HEK293T (cell line): Measurements from ENCODE around the gene KIF19.
A peak's percentile ranks its signal among the peaks of the same experiment; 100 is the strongest.

Source experiments
- CTCF ChIA-PET: fragments of 350-600 bp; formaldehyde crosslinking; extraction: SDS; loops from one replicate; lab custom pipeline; 2021; ENCODE audit warnings: antibody characterized with exemption, inconsistent platforms; lab: Yijun Ruan, JAX
- POLR2A ChIA-PET: fragments of 350-600 bp; formaldehyde crosslinking; extraction: SDS; loops from one replicate; lab custom pipeline; 2020; ENCODE audit warnings: antibody characterized with exemption, inconsistent platforms; lab: Yijun Ruan, JAX
- DNase-seq: peaks from one replicate; pipeline ENCODE4 v3.0.0; 2012; ENCODE audit warnings: mixed read lengths; ENCODE audit errors: extremely low spot score
- ARNT ChIP-seq: fragments of 450-650 bp; IDR thresholded peaks from 2 replicates; pipeline ENCODE4 v1.6.1; 2017; ENCODE audit warnings: mild to moderate bottlenecking
- BHLHE40 ChIP-seq: fragments of 450-650 bp; IDR thresholded peaks from 2 replicates; pipeline ENCODE4 v1.6.1; 2016; ENCODE audit warnings: mild to moderate bottlenecking, moderate library complexity, borderline replicate concordance
- CTBP1 ChIP-seq: fragments of 450-650 bp; IDR thresholded peaks from 2 replicates; pipeline ENCODE4 v1.6.1; 2016; ENCODE audit warnings: borderline replicate concordance
- ELF4 ChIP-seq: fragments of 450-650 bp; IDR thresholded peaks from 2 replicates; pipeline ENCODE4 v1.6.1; 2017; ENCODE audit warnings: antibody characterized with exemption
- FOXA1 ChIP-seq: fragments of 450-650 bp; IDR thresholded peaks from 2 replicates; pipeline ENCODE4 v1.6.1; 2016; ENCODE audit warnings: mild to moderate bottlenecking
- FOXK2 ChIP-seq: fragments of 450-650 bp; IDR thresholded peaks from 2 replicates; pipeline ENCODE4 v1.6.1; 2016; ENCODE audit warnings: mild to moderate bottlenecking
- FOXM1 ChIP-seq: fragments of 450-650 bp; IDR thresholded peaks from 2 replicates; pipeline ENCODE4 v1.6.1; 2017; ENCODE audit warnings: mild to moderate bottlenecking, borderline replicate concordance
- HDGF ChIP-seq: fragments of 450-650 bp; IDR thresholded peaks from 2 replicates; pipeline ENCODE4 v1.6.1; 2017; ENCODE audit warnings: antibody characterized with exemption, borderline replicate concordance
- L3MBTL2 ChIP-seq: fragments of 450-650 bp; conservative IDR thresholded peaks from 2 replicates; pipeline ENCODE4 v1.6.1; 2016; ENCODE audit warnings: mild to moderate bottlenecking
- LEF1 ChIP-seq: fragments of 450-650 bp; IDR thresholded peaks from 2 replicates; pipeline ENCODE4 v1.6.1; 2017; ENCODE audit warnings: mild to moderate bottlenecking, borderline replicate concordance
- NFRKB ChIP-seq: fragments of 450-650 bp; IDR thresholded peaks from 2 replicates; pipeline ENCODE4 v1.6.1; 2016; ENCODE audit warnings: mild to moderate bottlenecking, moderate library complexity
- SP1 ChIP-seq: fragments of 450-650 bp; IDR thresholded peaks from 2 replicates; pipeline ENCODE4 v1.6.1; 2017
- SUZ12 ChIP-seq: fragments of 450-650 bp; IDR thresholded peaks from 2 replicates; pipeline ENCODE4 v1.6.1; 2016; ENCODE audit warnings: mild to moderate bottlenecking
- TARDBP ChIP-seq: fragments of 450-650 bp; IDR thresholded peaks from 2 replicates; pipeline ENCODE4 v1.6.1; 2016
- ZNF384 ChIP-seq: fragments of 450-650 bp; IDR thresholded peaks from 2 replicates; pipeline ENCODE4 v1.6.1; 2016
- TF ChIP-seq, protein P1 (sequence below): fragments of 450-650 bp; IDR thresholded peaks from 2 replicates; pipeline ENCODE4 v1.6.1; 2016

The KIF19 gene

DNA sequence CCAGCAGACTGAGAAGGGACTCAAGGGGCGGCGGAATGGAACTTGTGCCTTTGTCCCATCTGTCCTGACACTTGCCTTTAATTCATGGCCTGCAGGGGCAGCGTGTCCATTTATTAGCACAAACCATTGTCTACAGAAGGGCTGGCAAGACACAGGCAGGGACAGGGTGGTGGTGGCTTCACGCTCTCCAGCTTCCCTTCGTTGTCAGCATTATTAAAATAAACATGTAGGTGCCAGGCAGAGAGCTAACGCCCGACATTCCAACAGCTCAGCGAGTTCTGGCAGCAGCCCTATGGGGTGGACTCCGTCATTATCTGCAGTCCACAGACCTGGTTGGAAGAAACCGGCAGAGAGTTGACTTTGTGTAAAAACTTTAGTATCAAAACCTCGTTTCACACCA, 35.7 kb upstream of the KIF19 start:
- ChIA-PET POLR2A (no interaction called here), CTCF (no interaction called here)
- no peak for DNase-seq
- TF ChIP-seq LEF1 = no peak
- TF ChIP-seq FOXA1 = no peak
- no peak for TF ChIP-seq SP1
- TF ChIP-seq FOXK2 = no peak
- TF ChIP-seq ELF4 = no peak
- no peak for TF ChIP-seq L3MBTL2
- no peak for TF ChIP-seq CTBP1
- TF ChIP-seq BHLHE40 = no peak
- TF ChIP-seq, protein P1, sequence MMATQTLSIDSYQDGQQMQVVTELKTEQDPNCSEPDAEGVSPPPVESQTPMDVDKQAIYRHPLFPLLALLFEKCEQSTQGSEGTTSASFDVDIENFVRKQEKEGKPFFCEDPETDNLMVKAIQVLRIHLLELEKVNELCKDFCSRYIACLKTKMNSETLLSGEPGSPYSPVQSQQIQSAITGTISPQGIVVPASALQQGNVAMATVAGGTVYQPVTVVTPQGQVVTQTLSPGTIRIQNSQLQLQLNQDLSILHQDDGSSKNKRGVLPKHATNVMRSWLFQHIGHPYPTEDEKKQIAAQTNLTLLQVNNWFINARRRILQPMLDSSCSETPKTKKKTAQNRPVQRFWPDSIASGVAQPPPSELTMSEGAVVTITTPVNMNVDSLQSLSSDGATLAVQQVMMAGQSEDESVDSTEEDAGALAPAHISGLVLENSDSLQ = no peak
- no peak for TF ChIP-seq HDGF
- no peak for TF ChIP-seq SUZ12
- no peak for TF ChIP-seq ARNT
- TF ChIP-seq ZNF384 = no peak
- no peak for TF ChIP-seq NFRKB
- no peak for TF ChIP-seq FOXM1
- TF ChIP-seq TARDBP = no peak

DNA sequence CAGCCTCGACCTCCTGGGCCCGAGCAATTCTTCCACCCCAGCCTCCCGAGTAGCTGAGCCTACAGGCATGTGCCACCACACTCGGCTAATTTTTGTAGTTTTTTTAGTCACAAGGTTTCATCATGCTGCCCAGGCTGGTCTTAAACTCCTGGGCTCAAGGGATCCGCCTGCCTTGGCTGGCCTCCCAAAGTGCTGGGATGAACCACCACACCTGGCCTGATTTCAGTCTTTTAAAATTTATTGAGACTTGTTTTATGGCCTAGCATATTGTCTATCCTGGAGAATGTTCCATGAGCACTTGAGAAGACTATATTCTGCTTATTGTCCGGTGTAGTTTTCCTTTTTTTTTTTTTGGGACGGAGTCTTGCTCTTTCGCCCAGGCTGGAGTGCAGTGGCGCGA, 33.5 kb upstream of the KIF19 start:
- TF ChIP-seq NFRKB = no peak
- no peak for TF ChIP-seq ARNT
- TF ChIP-seq ELF4 = no peak
- no peak for DNase-seq
- POLR2A ChIA-PET = no interaction called here
- CTCF ChIA-PET = no interaction called here

DNA sequence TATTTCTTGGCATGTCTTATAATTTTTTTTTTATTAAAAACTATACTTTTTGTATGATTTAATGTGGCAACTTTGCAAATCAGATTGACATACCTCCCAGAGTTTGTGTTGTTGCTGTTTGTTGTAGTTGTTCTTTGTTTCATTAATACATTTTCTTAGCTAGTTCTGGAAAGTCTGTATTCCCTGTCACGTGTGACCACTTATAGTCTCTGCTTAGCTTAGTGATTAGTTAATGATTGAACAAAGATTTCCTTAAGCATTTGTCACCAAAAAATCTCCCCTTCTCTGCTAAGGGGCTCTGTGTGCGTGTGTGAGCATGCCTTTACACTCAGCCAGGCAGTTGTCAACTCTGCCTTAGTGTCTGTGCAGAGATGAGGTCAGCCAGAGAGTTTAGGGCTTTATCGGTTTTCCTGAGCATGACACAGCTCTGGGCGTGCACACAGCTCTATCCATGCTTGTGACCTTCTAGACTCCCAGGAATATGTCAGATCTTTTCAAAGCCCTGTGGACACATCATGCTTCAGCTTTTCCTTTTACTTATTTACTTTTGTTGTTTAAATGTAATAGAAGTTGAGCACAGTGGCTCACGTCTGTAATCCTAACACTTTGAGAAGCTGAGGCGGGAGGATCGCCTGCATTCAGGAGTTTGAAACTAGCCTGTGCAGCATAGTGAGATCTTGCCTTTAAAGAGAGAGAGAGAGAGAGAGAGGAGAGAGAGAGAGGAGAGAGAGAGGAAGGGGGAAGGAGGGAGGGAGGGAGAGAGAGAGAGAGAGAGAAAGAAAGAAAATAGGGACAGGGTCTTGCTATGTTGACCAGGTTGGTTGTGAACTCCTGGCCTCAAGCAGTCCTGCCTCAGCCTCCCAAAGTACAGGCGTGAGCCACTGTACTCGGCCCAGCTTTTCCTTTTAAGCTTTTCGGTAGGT, 30.1 kb upstream of the KIF19 start:
- CTCF ChIA-PET = interaction anchor here (0.7 to 2.2 kb wide), 10 partner anchors 11 to 258 kb away, joined by 3 to 12 read pairs (median 4); partner anchors contain the start of gene TTYH2
- no peak for TF ChIP-seq TARDBP
- TF ChIP-seq CTBP1 = no peak
- POLR2A ChIA-PET = interaction anchor here (0.8 to 1.2 kb wide), 3 partner anchors 74 to 93 kb away, joined by 3 to 5 read pairs (median 3); partner anchors contain the start of genes RPL38 and TTYH2
- DNase-seq = no peak

DNA sequence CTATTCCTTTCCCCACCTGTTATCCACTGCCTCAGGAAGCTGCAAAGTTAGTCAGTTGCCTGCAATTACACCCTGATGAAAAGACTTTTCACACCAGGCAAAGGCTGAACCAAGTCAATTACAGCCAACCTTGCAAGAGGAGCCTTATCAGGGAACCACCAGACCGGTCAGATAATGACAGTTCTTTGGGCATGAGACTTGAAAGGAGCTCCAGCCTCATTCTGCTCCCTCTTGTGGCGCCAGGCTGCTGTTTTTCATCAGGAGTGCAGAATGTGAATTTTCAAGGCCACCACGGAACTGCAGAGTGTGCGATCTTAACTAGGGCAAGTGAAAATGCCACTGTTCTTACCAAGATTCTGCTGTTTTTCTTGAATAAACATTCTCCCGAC, 29.5 kb upstream of the KIF19 start:
- CTCF ChIA-PET = interaction anchor here (0.7 to 2.2 kb wide), 9 partner anchors 11 to 87 kb away, joined by 3 to 12 read pairs (median 4); partner anchors contain the start of gene TTYH2
- POLR2A ChIA-PET = interaction anchor here (0.8 to 1.2 kb wide), 3 partner anchors 75 to 93 kb away, joined by 3 to 5 read pairs (median 3); partner anchors contain the start of genes RPL38 and TTYH2
- TF ChIP-seq ZNF384 (no peak), SP1 (no peak), LEF1 (no peak), BHLHE40 (no peak), SUZ12 (no peak), FOXK2 (no peak), ARNT (no peak), FOXM1 (no peak), NFRKB (no peak), HDGF (no peak), FOXA1 (no peak), CTBP1 (no peak), L3MBTL2 (no peak), ELF4 (no peak), TARDBP (no peak)
- TF ChIP-seq, protein P1 = no peak
- peak; percentile 56 for DNase-seq

DNA sequence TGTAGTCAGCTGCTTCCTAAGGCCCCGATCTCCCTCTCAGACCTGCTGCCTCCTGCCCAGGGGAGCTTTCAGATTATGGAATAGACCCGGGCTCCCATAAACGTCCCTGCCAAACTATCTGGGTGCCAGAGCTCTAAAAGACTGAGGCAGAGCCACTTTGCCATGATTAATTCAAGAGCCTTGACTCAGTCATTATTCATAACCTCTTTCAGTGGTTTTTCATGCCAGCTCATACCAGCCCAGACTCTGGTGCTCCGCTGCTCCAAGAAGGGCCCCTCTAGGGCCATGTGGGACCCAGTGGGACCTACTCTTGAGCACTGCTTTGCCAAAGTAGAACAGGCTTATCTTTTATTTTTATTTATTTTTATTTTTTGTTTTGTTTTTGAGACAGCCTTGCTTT, 28.1 kb upstream of the KIF19 start:
- ChIA-PET CTCF (interaction anchor here (0.7 to 1.0 kb wide), 3 partner anchors 63 to 104 kb away, joined by 3 read pairs; partner anchors contain the start of gene BTBD17), POLR2A (no interaction called here)

DNA sequence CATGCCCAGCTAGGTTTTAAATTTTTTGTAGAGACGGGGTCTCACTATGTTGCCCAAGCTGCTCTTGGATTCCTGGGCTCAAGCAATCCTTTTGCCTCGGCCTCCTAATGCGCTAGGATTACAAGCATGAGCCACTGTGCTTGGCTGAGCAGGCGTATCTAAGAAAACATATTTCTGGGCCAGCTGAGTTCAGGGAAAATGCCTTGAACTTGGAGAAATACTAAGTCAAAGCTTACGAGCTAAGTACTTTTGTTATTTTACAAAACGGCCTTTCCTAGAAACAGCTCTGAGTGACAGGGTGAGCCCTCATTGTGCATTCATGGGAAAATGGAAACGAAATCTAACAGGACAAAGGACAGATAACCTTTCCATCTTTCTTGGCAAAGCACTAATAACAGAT, 27.2 kb upstream of the KIF19 start:
- ChIA-PET CTCF (interaction anchor here (1.0 kb wide), 1 partner anchor 63 kb away, joined by 3 read pairs; the partner anchor contains the start of gene BTBD17), POLR2A (no interaction called here)
- TF ChIP-seq TARDBP (no peak), FOXM1 (no peak), FOXA1 (no peak), SUZ12 (no peak), FOXK2 (no peak), CTBP1 (no peak), LEF1 (no peak), SP1 (no peak), NFRKB (no peak), HDGF (no peak)
- no peak for DNase-seq

More for the DNA sequence above, 28.1 kb upstream of the KIF19 start:
- no peak for DNase-seq
- TF ChIP-seq, protein P1 = no peak
- no peak for TF ChIP-seq ARNT
- TF ChIP-seq FOXA1 = no peak
